ENCODE results near the gene TTC34.

TTC34 gene

DNA sequence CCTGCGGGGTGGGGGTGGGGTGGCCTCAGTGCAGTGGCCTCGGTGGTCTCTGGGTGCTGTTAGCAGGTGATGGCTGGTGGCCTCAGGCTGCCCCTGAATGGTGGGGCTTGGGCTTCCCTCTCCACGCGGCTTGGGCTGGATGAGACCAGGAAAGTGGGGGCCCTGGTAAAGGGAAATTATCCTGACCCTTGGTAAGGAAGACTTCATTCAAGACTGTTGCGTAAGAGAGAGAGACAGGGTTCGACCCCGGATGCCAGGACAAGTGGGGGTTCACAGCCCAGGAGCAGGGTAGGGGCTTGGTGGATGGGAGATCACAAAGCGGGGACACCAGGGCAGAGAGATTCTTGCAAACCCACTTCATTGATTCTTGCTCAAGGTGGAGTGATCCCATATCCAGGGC is 5.5 kb upstream of the TTC34 start:
- H2AFZ ChIP-seq (ENCODE audit: low read depth, low read length, severe bottlenecking): no peak overlapping the region
- H3K4me3 ChIP-seq (ENCODE audit: insufficient read depth, low read length, poor library complexity, severe bottlenecking): no peak overlapping the region
- no peaks in the 10 kb centered on the region for H3F3A ChIP-seq (ENCODE audit: insufficient read depth)
- H4K20me1 ChIP-seq (ENCODE audit: low read depth, low read length): no peaks in the 10 kb centered on the region
- no peaks in the 10 kb centered on the region for H3K27me3 ChIP-seq (ENCODE audit: low read length)
- no peaks in the 10 kb centered on the region for H3K36me3 ChIP-seq (ENCODE audit: low read length)
- no peaks in the 10 kb centered on the region for H3K79me2 ChIP-seq (ENCODE audit: insufficient read depth, low read length)
- H3K9me2 ChIP-seq (replicated peaks; ENCODE audit: insufficient read depth, low read length): no peaks in the 10 kb centered on the region
- no peak overlapping the region for H3K9ac ChIP-seq (ENCODE audit: low read length)
- TF ChIP-seq EZH2phosphoT487 (conservative IDR thresholded peaks at IDR 0.05; ENCODE audit: low read length): no peak
- TF ChIP-seq, protein P1, sequence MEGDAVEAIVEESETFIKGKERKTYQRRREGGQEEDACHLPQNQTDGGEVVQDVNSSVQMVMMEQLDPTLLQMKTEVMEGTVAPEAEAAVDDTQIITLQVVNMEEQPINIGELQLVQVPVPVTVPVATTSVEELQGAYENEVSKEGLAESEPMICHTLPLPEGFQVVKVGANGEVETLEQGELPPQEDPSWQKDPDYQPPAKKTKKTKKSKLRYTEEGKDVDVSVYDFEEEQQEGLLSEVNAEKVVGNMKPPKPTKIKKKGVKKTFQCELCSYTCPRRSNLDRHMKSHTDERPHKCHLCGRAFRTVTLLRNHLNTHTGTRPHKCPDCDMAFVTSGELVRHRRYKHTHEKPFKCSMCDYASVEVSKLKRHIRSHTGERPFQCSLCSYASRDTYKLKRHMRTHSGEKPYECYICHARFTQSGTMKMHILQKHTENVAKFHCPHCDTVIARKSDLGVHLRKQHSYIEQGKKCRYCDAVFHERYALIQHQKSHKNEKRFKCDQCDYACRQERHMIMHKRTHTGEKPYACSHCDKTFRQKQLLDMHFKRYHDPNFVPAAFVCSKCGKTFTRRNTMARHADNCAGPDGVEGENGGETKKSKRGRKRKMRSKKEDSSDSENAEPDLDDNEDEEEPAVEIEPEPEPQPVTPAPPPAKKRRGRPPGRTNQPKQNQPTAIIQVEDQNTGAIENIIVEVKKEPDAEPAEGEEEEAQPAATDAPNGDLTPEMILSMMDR (IDR thresholded peaks at IDR 0.05; ENCODE audit: insufficient read depth, low read length, poor library complexity, severe bottlenecking): no peak
- no peak overlapping the region for H3K4me2 ChIP-seq (ENCODE audit: low read depth, low read length, poor library complexity, severe bottlenecking)
- no peak overlapping the region for H3K27ac ChIP-seq (ENCODE audit: low read depth, low read length)
- H3K9me3 ChIP-seq (ENCODE audit: insufficient read depth, low read length): no peaks in the 10 kb centered on the region

DNA sequence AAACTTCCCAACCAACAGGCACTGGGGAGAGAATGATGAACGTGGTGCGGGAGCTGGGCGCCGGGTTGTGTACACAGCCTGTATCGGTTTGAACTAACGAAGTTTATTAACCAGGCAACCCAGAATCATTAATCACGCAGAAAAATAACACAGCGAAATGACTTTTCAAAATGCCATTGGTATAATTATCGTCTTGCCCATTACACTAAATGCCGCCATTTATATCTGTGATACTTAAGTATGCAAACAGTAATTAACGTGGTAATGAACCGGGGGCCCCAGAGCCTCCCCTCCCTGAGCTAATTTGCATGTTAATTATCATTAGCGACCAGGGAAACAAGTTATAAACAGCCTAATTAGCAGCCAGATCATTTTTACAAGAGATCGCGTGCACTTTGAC is 5.1 kb upstream of the TTC34 start:
- no peaks in the 10 kb centered on the region for H3K9me3 ChIP-seq (ENCODE audit: insufficient read depth, low read length)
- H3K9me2 ChIP-seq (replicated peaks; ENCODE audit: insufficient read depth, low read length): no peaks in the 10 kb centered on the region
- no peaks in the 10 kb centered on the region for H3K27me3 ChIP-seq (ENCODE audit: low read length)
- no peak overlapping the region for H3K4me2 ChIP-seq (ENCODE audit: low read depth, low read length, poor library complexity, severe bottlenecking)
- H3K9ac ChIP-seq (ENCODE audit: low read length): no peak overlapping the region
- no peaks in the 10 kb centered on the region for H3F3A ChIP-seq (ENCODE audit: insufficient read depth)
- no peak overlapping the region for H3K27ac ChIP-seq (ENCODE audit: low read depth, low read length)
- H3K79me2 ChIP-seq (ENCODE audit: insufficient read depth, low read length): no peaks in the 10 kb centered on the region
- H2AFZ ChIP-seq (ENCODE audit: low read depth, low read length, severe bottlenecking): no peak overlapping the region
- no peaks in the 10 kb centered on the region for H4K20me1 ChIP-seq (ENCODE audit: low read depth, low read length)
- TF ChIP-seq EZH2phosphoT487 (conservative IDR thresholded peaks at IDR 0.05; ENCODE audit: low read length): no peak
- TF ChIP-seq, protein P1 (IDR thresholded peaks at IDR 0.05; ENCODE audit: insufficient read depth, low read length, poor library complexity, severe bottlenecking): no peak
- no peaks in the 10 kb centered on the region for H3K36me3 ChIP-seq (ENCODE audit: low read length)
- H3K4me3 ChIP-seq (ENCODE audit: insufficient read depth, low read length, poor library complexity, severe bottlenecking): no peak overlapping the region

DNA sequence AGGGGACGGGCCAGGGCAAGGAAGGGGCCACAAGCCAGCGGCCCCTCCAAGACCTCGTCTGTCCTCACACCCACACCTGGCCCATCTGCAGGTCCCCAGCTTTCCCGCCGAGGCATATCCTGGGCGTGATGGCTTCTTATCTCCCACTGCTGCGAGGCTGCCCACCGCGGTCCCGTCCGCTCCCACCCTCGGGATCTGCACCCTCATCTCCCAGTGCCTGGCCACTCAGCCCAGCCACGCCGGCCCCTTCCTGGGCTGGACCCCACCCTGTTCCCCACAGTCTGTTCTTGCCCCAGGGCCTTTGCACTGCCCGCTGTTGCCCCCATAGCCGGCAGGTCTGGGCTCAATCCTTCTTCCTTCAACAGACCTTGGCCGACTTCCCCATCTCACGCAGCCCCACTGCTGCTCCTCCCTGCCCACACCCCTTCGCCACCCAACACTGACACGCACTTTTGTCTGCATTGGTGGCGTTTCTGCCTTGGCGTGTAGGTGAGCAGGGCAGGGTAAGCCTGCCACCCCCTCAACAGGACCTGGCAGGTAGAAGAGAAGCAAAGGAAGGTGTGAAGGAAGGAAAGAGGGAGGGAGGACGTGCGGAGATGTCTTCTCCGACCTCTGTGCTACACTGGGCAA is 4.4 kb upstream of the TTC34 start:
- Histone ChIP-seq H3K27ac (ENCODE audit: low read depth, low read length) (no peak overlapping the region), H3K4me3 (ENCODE audit: insufficient read depth, low read length, poor library complexity, severe bottlenecking) (no peak overlapping the region), H3K9ac (ENCODE audit: low read length) (no peak overlapping the region), H3K36me3 (ENCODE audit: low read length) (no peaks in the 10 kb centered on the region), H3K9me3 (ENCODE audit: insufficient read depth, low read length) (no peaks in the 10 kb centered on the region), H3K4me2 (ENCODE audit: low read depth, low read length, poor library complexity, severe bottlenecking) (no peak overlapping the region), H3K27me3 (ENCODE audit: low read length) (no peaks in the 10 kb centered on the region), H3F3A (ENCODE audit: insufficient read depth) (no peaks in the 10 kb centered on the region), H3K79me2 (ENCODE audit: insufficient read depth, low read length) (no peaks in the 10 kb centered on the region), H4K20me1 (ENCODE audit: low read depth, low read length) (no peaks in the 10 kb centered on the region), H3K9me2 (replicated peaks; ENCODE audit: insufficient read depth, low read length) (no peaks in the 10 kb centered on the region), H2AFZ (ENCODE audit: low read depth, low read length, severe bottlenecking) (no peak overlapping the region)
- TF ChIP-seq, protein P1 (IDR thresholded peaks at IDR 0.05; ENCODE audit: insufficient read depth, low read length, poor library complexity, severe bottlenecking): no peak
- TF ChIP-seq EZH2phosphoT487 (conservative IDR thresholded peaks at IDR 0.05; ENCODE audit: low read length): no peak

All from SU-DHL-6 (cell line).